Osteocyte (in vitro differentiated cells): ENCODE results near the gene PTPRD. TPM values are rescaled to one million over a fixed set of nuclear protein-coding genes. Genes with fewer than 3 reads are reported as not detected.

ENCODE experiments used
- DNase-seq: peaks from one replicate; pipeline ENCODE4 v3.0.0; 2021; ENCODE audit warnings: mixed read lengths; ENCODE audit not compliant: unreplicated experiment; ENCODE audit errors: extremely low spot score
- H3K27ac Mint-ChIP-seq: one replicate; pipeline ENCODE4 v1.8.0; 2021; ENCODE audit warnings: mild to moderate bottlenecking, mixed read lengths; ENCODE audit not compliant: unreplicated experiment
- H3K27me3 Mint-ChIP-seq: one replicate; pipeline ENCODE4 v1.8.0; 2021; ENCODE audit warnings: mixed read lengths; ENCODE audit not compliant: unreplicated experiment
- H3K36me3 Mint-ChIP-seq: one replicate; pipeline ENCODE4 v1.8.0; 2021; ENCODE audit warnings: mixed read lengths; ENCODE audit not compliant: unreplicated experiment
- H3K4me1 Mint-ChIP-seq: one replicate; pipeline ENCODE4 v1.8.0; 2021; ENCODE audit warnings: mixed read lengths; ENCODE audit not compliant: unreplicated experiment
- H3K4me3 Mint-ChIP-seq: one replicate; pipeline ENCODE4 v1.8.0; 2021; ENCODE audit warnings: mild to moderate bottlenecking, moderate library complexity, mixed read lengths; ENCODE audit not compliant: unreplicated experiment
- H3K9me3 Mint-ChIP-seq: one replicate; pipeline ENCODE4 v1.8.0; 2021; ENCODE audit warnings: mixed read lengths; ENCODE audit not compliant: unreplicated experiment
- CTCF ChIP-seq: fragments of 200-600 bp; sonication (generic); IDR thresholded peaks from 2 replicates; pipeline ENCODE4 v1.5.0; 2021; ENCODE audit warnings: antibody characterized with exemption, mild to moderate bottlenecking, moderate library complexity
- long read RNA-seq: library from polyadenylated mRNA; unstranded; transcript quantifications from one replicate; pipeline ENCODE4 v2.0.0, GENCODE V29; 2021
- total RNA-seq: library from RNA; stranded (reverse); gene quantifications from 2 replicates; pipeline ENCODE4 v1.2.1, GENCODE V29; 2021

The PTPRD gene
- 4.4 and 5.4 TPM in 2 replicates for total RNA-seq
- long read RNA-seq, partial matches to known transcripts, result 1 of 3 reads
- long read RNA-seq, other reads (novel, unspliced or antisense), result 2 of 3 reads

GRCh38 chr9:10612641-10613398 lies at the start of gene PTPRD:
Gene PTPRD (minus strand): TSS chr9:10613002.
- TF ChIP-seq CTCF, result peak; percentile 39
- H3K4me3 Mint-ChIP-seq, result peak within 1 kb of the TSS; percentile 77
- H3K9me3 Mint-ChIP-seq, result no peaks in the 10 kb centered on the region
- no peak within 1 kb of the TSS for H3K27ac Mint-ChIP-seq
- peaks cover 9% of the 10 kb centered on the region for H3K4me1 Mint-ChIP-seq
- DNase-seq, result no peak
- H3K27me3 Mint-ChIP-seq, result peaks cover 76% of the 10 kb centered on the region
- no peaks in the 10 kb centered on the region for H3K36me3 Mint-ChIP-seq

- Mint-ChIP-seq H3K4me1 (no peaks in the 10 kb centered on the region), H3K27me3 (peaks cover 7% of the 10 kb centered on the region), H3K36me3 (no peaks in the 10 kb centered on the region), H3K4me3 (no peak overlapping the region), H3K27ac (no peak overlapping the region), H3K9me3 (no peaks in the 10 kb centered on the region)
- DNase-seq, result no peak
- TF ChIP-seq CTCF, result no peak
These were observed 49.2 kb upstream of the PTPRD start for GRCh38 chr9:10661994-10662393.

GRCh38 chr9:10661376-10661775 lies 48.6 kb upstream of the PTPRD start:
- H3K27me3 Mint-ChIP-seq, result peaks cover 7% of the 10 kb centered on the region
- no peak for TF ChIP-seq CTCF
- no peak overlapping the region for H3K27ac Mint-ChIP-seq
- no peaks in the 10 kb centered on the region for H3K4me1 Mint-ChIP-seq
- no peak for DNase-seq
- no peaks in the 10 kb centered on the region for H3K9me3 Mint-ChIP-seq
- H3K36me3 Mint-ChIP-seq, result no peaks in the 10 kb centered on the region
- no peak overlapping the region for H3K4me3 Mint-ChIP-seq

GRCh38 chr9:10651012-10651411 lies 38.2 kb upstream of the PTPRD start:
- Mint-ChIP-seq H3K4me3 (no peak overlapping the region), H3K27me3 (no peaks in the 10 kb centered on the region), H3K4me1 (peaks cover 4% of the 10 kb centered on the region), H3K27ac (no peak overlapping the region), H3K36me3 (no peaks in the 10 kb centered on the region), H3K9me3 (peaks cover 21% of the 10 kb centered on the region)
- no peak for TF ChIP-seq CTCF
- no peak for DNase-seq

- Mint-ChIP-seq H3K27ac (no peak overlapping the region), H3K4me3 (no peak overlapping the region), H3K36me3 (no peaks in the 10 kb centered on the region), H3K27me3 (no peaks in the 10 kb centered on the region), H3K4me1 (peaks cover 4% of the 10 kb centered on the region), H3K9me3 (peaks cover 21% of the 10 kb centered on the region)
- TF ChIP-seq CTCF, result no peak
- no peak for DNase-seq
These were observed 36.3 kb upstream of the PTPRD start for GRCh38 chr9:10649076-10649475.
